Activated T-helper 1 cell treated with anti-CD3 and anti-CD28 coated beads, Interleukin-12 subunit alpha, Interleukin-12 subunit beta, Interleukin-2, Interleukin-4 antibody, amounts not matched to agents 30 ng/mL and 10 ng/mL and 1 ng/mL, durations not matched to agents 14 hours and 24 hours and 36 hours (primary cell): ENCODE data around the gene NFYC. TPM values are rescaled to one million over a fixed set of nuclear protein-coding genes. Genes with fewer than 3 reads are reported as not detected.

Experiments used
- DNase-seq: peaks from one replicate; pipeline ENCODE4 v3.0.0; 2021; ENCODE audit warnings: low spot score
- H3K27ac Mint-ChIP-seq: one replicate; pipeline ENCODE4 v1.8.0; 2021; ENCODE audit warnings: mild to moderate bottlenecking, mixed read lengths
- H3K27me3 Mint-ChIP-seq: one replicate; pipeline ENCODE4 v1.8.0; 2022; ENCODE audit warnings: mild to moderate bottlenecking, moderate library complexity, mixed read lengths; ENCODE audit not compliant: insufficient read depth
- H3K36me3 Mint-ChIP-seq: one replicate; pipeline ENCODE4 v1.8.0; 2021; ENCODE audit warnings: low read depth, mixed read lengths
- H3K4me1 Mint-ChIP-seq: one replicate; pipeline ENCODE4 v1.8.0; 2021; ENCODE audit warnings: low read depth, mixed read lengths
- H3K4me3 Mint-ChIP-seq: one replicate; pipeline ENCODE4 v1.8.0; 2021; ENCODE audit warnings: mild to moderate bottlenecking, moderate library complexity, mixed read lengths
- H3K9me3 Mint-ChIP-seq: one replicate; pipeline ENCODE4 v1.8.0; 2021; ENCODE audit warnings: mixed read lengths
- intact Hi-C: fragments of 100-400 bp; cut with micrococcal nuclease; formaldehyde crosslinking; loops from one replicate; pipeline ENCODE4 v1.15.1; 2024
- total RNA-seq: library from RNA; stranded (reverse); gene quantifications from 2 replicates; pipeline ENCODE4 v1.2.3, GENCODE V29; 2022

Gene NFYC
- 79.0 and 85.1 TPM in 2 replicates for total RNA-seq

DNA sequence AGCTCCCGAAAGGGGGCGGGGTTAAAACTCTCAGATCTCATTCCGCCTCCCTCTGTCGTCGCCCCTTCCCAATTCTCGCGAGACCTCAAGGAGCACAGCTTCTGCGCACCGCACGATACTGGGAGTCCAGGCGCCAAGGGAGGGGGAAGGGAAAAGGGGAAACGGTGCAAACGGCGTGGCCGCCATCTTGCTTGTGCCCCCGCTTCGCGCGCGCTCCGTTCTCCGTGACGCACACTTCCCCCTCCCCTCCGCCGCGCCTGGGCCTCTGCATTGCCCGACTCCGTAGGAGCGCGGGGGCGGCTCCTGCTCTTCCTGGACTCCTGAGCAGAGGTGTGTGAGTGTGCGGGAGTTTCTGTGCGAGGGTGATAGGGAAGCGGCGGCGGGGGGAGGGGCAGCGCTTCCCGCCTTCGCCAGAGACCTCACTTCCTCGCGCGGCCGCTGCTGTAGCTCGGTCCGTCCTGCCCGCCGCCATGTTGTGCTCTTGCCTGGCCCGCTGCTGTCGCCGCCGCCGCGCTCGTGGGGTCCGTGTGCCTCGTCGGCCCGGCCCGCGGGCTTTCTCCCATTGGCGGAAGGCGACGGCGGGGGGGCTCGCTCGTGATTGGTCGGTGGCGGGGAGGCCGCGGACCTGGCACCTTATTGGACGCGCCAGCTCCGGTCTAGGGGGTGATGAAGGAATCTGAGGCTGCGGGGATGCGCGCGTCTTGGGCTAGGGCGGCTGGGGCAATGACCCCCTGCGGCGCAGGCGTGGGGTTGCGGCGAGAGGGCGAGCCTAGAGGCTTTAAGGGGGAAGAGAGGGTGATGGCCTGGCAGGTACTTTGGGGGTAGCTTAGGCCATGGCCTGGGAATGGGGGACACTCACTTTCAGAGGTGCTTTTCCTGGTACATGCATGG is at the start of gene NFYC:
NFYC (plus strand) TSS at position 167 of the 891 bp plus-strand sequence. CDS start 47,140 bp downstream, outside the sequence.
- H3K4me1 Mint-ChIP-seq: peaks cover 62% of the 10 kb centered on the region
- peak; percentile 96 for DNase-seq

DNA sequence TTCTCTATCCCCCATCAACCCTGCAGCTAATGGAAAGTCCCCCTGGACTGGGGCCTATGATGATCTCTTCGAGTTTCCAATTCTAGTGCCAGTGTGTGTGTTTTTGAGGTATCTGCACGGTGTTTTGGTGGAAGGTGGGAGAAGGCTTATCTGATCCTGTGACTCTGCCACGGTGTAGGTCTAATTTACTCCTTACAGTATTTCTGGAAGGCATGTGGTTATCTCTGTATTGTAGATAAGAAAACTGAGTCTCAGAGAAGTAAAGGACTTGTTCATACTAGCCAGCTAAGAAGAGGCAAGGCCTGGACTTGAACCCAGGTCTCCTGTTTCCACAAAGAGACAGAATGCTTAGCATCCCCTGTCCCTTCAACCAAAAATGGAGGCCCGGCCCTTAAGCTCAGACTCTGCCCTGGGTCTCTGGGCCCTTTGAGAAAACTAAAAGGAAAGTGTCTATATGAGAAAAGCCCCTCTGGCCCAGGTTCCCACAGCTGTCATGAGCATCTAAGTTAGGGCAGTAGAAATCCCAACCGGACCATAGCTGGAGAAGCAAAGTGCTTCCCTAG is 46.3 kb upstream of the NFYC start:
- no peak for DNase-seq
- H3K27ac Mint-ChIP-seq: no peak overlapping the region
- H3K36me3 Mint-ChIP-seq: no peaks in the 10 kb centered on the region
- no peaks in the 10 kb centered on the region for H3K9me3 Mint-ChIP-seq
- peaks cover 7% of the 10 kb centered on the region for H3K4me1 Mint-ChIP-seq
- H3K27me3 Mint-ChIP-seq: no peaks in the 10 kb centered on the region
- intact Hi-C loops: no loop called here
- H3K4me3 Mint-ChIP-seq: no peak overlapping the region

More for the DNA sequence above, at the start of gene NFYC:
- Mint-ChIP-seq H3K27ac (peak within 1 kb of the TSS; percentile 98), H3K4me3 (peak within 1 kb of the TSS; percentile 94), H3K36me3 (peaks cover 21% of the 10 kb centered on the region), H3K27me3 (no peaks in the 10 kb centered on the region), H3K9me3 (no peaks in the 10 kb centered on the region)
- intact Hi-C loops: loop anchor here (1.0 to 5.0 kb wide), 10 partner anchors 18 to 651 kb away; partner anchors contain the start of genes CAP1, CITED4, RIMS3 and SMAP2

DNA sequence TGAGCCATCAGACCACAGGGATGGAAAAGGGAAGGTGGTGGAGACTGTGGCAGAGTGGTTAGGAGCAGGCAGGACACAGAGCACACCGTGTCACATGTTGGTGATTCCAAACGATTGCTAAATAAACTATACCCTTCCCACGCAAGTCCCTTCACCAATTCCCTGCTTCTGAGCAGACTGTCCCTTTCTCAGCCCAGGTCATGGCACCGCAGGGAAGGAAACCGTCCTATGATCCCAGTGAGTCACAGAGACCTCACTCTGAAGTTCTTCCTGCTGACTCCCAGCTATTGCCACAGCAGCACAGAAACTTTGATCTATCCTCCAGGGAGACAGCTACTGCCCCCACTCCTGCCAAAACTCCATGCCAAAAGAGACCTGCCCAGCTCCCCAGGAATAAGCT is 45.2 kb upstream of the NFYC start:
- Mint-ChIP-seq H3K9me3 (no peaks in the 10 kb centered on the region), H3K27me3 (no peaks in the 10 kb centered on the region), H3K27ac (no peak overlapping the region), H3K4me3 (no peak overlapping the region), H3K36me3 (no peaks in the 10 kb centered on the region), H3K4me1 (no peaks in the 10 kb centered on the region)
- no peak for DNase-seq
- intact Hi-C loops: no loop called here

DNA sequence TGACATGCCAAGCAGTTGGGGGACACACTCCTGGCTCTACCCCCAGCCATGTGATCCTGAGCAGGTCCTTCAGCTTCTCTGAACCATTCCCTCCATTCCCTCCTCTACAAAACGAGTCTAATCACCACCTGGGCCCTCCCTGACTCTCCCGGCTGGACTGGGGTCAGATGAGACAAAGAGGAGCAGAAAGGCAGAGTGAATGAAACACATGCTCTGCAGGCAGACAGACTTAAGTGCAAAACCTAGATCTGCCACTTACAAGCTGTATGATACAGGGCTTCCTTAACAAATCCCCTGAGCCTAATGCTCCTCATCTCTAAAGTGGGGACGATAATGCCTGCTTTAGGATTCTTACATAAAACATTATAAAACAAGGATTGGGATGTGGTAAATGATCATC is 43.3 kb upstream of the NFYC start:
- Mint-ChIP-seq H3K4me3 (no peak overlapping the region), H3K36me3 (no peaks in the 10 kb centered on the region)
- no peak for DNase-seq

DNA sequence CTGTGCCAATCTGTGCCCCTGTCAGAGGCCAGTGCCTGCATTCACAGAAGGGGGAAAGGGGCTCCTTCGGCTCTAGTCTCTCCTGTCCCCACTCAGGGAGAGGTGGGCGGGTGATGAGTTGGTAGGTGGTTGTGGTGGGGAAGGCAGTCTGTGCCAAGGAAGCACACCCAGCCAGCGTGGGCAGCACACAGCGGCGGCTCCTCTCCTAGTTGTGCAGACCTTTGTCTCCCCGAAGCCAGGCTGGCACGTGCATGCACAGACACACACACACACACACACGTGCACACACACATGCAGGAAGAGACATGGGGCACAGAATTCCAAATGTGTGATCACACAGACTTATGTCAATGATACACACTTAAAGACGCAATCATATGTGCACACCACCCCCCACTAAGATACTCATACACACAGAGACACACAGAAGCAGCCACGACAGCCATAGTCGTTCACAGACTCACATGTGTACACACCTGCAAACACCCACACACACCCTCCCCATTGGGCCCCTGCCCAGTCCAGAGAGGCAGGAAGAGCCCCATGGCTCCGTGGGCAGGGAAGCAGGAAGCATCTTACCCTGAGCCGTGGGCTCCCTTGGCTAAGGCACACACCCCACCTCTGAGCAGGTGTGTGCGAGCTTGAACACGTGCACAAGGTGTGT is 42.4 kb upstream of the NFYC start:
- Mint-ChIP-seq H3K4me3 (no peak overlapping the region), H3K27me3 (no peaks in the 10 kb centered on the region), H3K27ac (no peak overlapping the region), H3K36me3 (no peaks in the 10 kb centered on the region), H3K4me1 (no peaks in the 10 kb centered on the region), H3K9me3 (no peaks in the 10 kb centered on the region)
- intact Hi-C loops: no loop called here
- DNase-seq: no peak

More for the DNA sequence above, 43.3 kb upstream of the NFYC start:
- intact Hi-C loops: no loop called here
- Mint-ChIP-seq H3K27me3 (no peaks in the 10 kb centered on the region), H3K9me3 (no peaks in the 10 kb centered on the region), H3K4me1 (no peaks in the 10 kb centered on the region), H3K27ac (no peak overlapping the region)

DNA sequence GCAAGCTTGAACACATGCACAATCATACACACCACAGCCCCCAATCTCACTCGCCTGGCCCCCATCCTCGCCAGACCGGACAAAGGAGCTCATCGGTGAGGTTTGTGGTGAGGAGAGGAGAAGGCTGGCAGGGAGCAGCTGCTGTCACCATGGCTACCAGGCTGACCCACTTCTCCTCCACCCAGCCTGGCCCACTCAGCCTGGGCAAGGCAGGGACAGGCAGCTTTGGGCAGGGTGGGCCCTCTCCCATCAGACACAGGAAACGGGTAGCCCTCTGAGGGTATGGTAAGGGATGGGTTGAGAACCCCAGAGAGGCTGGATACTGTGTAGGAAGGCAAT is 41.9 kb upstream of the NFYC start:
- no peaks in the 10 kb centered on the region for H3K4me1 Mint-ChIP-seq
- no peak overlapping the region for H3K4me3 Mint-ChIP-seq
- intact Hi-C loops: no loop called here
- no peaks in the 10 kb centered on the region for H3K36me3 Mint-ChIP-seq
- H3K9me3 Mint-ChIP-seq: no peaks in the 10 kb centered on the region
- no peak overlapping the region for H3K27ac Mint-ChIP-seq
- no peak for DNase-seq
- no peaks in the 10 kb centered on the region for H3K27me3 Mint-ChIP-seq

DNA sequence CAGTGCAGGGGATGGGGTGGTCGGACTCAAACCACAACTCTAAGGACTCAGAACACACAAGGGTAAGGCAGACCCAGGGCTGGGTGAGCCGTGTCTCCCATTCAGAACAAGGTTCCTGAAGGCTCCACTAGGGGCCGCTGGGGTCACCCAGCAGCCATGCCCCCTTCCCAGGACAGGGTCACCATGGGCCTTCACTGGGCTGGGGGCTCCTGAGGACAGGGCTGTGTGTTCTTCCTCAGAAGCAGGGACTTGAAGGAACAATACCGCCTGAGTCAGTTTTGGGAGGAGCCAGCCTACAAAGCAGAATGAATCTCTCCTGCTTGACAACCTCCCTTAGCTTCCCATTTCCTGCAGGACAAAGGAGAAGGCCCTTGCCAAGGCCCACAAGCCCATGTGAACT is 41.4 kb upstream of the NFYC start:
- H3K4me1 Mint-ChIP-seq: no peaks in the 10 kb centered on the region
- no peaks in the 10 kb centered on the region for H3K27me3 Mint-ChIP-seq
- H3K36me3 Mint-ChIP-seq: no peaks in the 10 kb centered on the region
- intact Hi-C loops: loop anchor here (1.0 kb wide), 1 partner anchor 15 kb away; the partner anchor contains the start of gene RIMS3
- H3K4me3 Mint-ChIP-seq: no peak overlapping the region
- DNase-seq: no peak
- no peaks in the 10 kb centered on the region for H3K9me3 Mint-ChIP-seq
- H3K27ac Mint-ChIP-seq: no peak overlapping the region

DNA sequence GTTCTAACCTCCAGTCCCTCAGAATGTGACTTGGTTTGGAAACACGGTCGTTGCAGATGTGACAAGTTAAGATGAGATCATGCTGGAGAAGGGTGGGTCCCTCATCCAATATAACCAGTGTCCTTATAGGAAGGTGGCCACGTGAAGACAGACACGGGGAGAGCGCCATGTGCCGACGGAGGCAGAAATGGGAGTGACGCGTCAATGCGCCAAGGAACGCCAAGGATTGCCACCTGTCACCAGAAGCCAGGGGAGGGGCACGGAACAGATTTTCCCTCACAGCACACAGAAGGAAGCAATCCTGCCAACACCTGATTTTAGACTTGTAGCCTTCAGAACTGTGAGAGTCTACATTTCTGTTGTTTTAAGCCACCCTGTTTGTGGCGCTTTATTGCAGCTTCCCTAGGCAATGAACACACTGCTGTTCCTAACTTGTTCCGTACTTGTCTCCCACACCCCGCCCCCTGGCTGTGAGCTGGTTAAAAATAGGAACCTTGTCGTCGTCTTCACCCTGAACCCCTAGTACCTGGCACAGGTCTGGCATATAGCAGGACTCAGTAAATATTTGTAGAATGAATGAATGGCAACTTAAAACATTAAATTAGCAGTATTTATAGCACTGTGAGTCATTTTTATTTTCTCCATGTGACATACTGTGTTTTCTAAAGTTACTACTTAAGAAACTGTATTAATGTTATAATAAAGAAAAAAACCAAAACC is 40.2 kb upstream of the NFYC start:
- Mint-ChIP-seq H3K4me1 (no peaks in the 10 kb centered on the region), H3K4me3 (no peak overlapping the region), H3K36me3 (no peaks in the 10 kb centered on the region), H3K27ac (no peak overlapping the region), H3K27me3 (no peaks in the 10 kb centered on the region), H3K9me3 (no peaks in the 10 kb centered on the region)
- no peak for DNase-seq
- intact Hi-C loops: no loop called here

DNA sequence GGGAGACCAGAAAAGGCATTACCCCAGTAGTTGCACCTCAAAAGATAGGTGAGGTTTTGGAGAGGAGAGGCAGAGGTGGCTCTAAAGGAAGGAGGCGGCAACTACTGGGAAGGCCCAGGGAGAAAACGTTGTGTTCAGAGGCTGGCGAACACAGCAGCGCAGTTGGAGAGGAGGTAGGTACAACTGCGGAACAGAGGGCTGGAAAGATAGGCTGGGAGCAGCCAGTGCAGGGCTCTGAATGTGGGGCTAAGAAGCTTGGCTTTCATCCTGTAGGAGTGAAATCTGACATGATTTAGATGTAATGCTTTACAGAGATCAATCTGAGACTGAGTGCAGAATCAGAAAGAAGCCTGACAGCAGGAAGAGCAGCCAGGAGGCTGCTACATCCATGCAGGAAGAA is 39.0 kb upstream of the NFYC start:
- Mint-ChIP-seq H3K36me3 (no peaks in the 10 kb centered on the region), H3K4me1 (no peaks in the 10 kb centered on the region)
- DNase-seq: no peak

DNA sequence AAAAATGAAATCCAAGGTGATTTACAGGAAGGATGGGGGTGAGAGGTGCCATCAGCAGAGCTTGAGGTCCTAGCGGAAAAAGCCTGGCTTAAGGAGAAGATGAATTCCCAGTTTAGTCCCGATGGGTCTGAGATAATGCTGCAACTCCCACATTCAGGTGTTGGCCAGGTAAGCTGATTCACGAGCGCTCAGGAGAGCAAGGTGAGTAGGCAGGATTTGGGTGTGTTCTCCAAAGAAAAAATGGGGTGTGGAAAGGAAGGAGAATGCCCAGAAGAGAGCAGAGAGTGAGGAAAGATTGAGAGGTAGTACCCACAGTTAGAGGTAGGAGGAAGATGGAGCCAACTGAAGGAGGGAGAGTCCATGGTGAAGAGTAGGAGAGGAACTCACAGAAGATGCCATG is 38.5 kb upstream of the NFYC start:
- Mint-ChIP-seq H3K4me1 (no peaks in the 10 kb centered on the region), H3K4me3 (no peak overlapping the region), H3K36me3 (no peaks in the 10 kb centered on the region), H3K9me3 (no peaks in the 10 kb centered on the region), H3K27ac (no peak overlapping the region), H3K27me3 (no peaks in the 10 kb centered on the region)
- intact Hi-C loops: no loop called here
- DNase-seq: no peak

More for the DNA sequence above, 39.0 kb upstream of the NFYC start:
- Mint-ChIP-seq H3K9me3 (no peaks in the 10 kb centered on the region), H3K27me3 (no peaks in the 10 kb centered on the region), H3K4me3 (no peak overlapping the region), H3K27ac (no peak overlapping the region)
- intact Hi-C loops: no loop called here

DNA sequence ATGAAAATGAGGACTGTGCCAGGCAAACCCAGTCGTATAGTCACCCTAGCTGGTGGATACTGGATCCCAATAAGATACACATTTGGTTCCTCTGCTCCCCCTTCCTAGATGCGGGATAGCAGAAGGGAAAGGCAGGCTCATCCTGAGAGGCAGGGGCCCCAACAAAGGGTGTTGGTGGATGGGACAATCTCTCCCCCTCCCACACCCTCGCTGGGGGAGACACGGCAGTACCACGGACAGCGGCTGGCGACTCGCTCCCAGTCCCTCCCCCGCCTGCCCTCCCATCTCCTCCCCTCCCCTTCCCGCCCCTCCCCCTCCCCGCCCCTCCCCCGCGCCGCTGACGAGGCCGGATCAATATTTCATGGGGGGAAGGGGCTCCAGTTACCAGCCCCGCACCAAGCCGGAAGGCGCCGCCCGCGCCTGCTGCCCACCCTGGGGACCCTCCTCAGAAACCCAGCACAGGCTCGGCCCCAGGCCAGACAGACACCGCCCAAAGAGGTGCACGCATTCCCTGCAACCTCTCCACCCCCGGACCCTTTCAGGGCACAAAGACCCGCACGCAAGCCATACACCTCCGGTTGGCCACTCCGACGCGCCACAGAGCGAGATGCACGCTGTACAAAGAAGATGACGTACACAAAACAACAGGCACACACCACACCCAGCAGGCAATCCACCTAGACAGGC is 37.5 kb upstream of the NFYC start:
- no peak overlapping the region for H3K4me3 Mint-ChIP-seq
- DNase-seq: no peak
- intact Hi-C loops: no loop called here
- H3K27ac Mint-ChIP-seq: no peak overlapping the region
- no peaks in the 10 kb centered on the region for H3K9me3 Mint-ChIP-seq
- H3K36me3 Mint-ChIP-seq: no peaks in the 10 kb centered on the region
- H3K27me3 Mint-ChIP-seq: no peaks in the 10 kb centered on the region
- H3K4me1 Mint-ChIP-seq: no peaks in the 10 kb centered on the region

DNA sequence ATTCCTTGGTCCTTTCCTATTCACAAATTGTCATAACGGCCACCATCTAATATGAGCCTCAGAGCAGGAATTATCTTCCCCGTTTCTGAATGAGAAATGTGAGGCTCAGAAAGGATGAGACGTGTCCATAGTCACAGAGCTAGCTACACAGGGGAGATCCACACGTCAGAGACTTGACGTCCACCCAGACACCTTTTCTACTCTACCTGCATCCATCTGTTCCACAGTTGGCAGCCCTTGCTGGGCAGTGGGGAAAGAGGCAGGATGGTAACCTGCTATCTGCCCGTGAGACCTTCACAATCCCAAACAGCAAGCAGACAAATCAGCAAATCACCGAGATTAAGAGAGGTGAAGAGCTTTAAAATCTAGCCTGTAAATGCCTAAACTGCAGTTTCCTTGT is 34.5 kb upstream of the NFYC start:
- no peaks in the 10 kb centered on the region for H3K36me3 Mint-ChIP-seq
- no peak overlapping the region for H3K27ac Mint-ChIP-seq
- H3K4me1 Mint-ChIP-seq: no peaks in the 10 kb centered on the region
- no peak overlapping the region for H3K4me3 Mint-ChIP-seq
- H3K9me3 Mint-ChIP-seq: no peaks in the 10 kb centered on the region
- DNase-seq: no peak
- intact Hi-C loops: no loop called here
- no peaks in the 10 kb centered on the region for H3K27me3 Mint-ChIP-seq
